ENCODE data around the gene KCNMA1.

DNA sequence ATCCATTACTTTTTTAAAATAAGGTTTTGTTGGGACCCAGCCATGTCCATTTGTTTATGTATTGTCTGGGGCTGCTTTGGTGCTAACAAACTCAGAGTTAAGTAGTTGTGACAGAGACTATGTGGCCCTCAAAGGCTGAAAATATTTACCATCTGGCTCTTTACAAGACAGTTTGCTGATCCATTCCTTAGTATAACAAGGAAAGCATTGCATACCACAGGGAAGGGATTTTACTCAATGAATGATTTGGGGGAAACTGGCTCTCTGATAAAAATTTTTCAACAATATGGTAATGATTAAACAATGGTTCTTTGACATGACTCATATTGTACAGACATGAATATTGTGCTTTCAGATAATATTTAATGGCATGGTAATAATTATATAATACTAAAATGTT, 738.1 kb downstream of the KCNMA1 start:
- no peak for TF ChIP-seq EZH2 (IDR thresholded peaks at IDR 0.05; ENCODE audit: low read length, unreplicated experiment)
- TF ChIP-seq, protein P1, sequence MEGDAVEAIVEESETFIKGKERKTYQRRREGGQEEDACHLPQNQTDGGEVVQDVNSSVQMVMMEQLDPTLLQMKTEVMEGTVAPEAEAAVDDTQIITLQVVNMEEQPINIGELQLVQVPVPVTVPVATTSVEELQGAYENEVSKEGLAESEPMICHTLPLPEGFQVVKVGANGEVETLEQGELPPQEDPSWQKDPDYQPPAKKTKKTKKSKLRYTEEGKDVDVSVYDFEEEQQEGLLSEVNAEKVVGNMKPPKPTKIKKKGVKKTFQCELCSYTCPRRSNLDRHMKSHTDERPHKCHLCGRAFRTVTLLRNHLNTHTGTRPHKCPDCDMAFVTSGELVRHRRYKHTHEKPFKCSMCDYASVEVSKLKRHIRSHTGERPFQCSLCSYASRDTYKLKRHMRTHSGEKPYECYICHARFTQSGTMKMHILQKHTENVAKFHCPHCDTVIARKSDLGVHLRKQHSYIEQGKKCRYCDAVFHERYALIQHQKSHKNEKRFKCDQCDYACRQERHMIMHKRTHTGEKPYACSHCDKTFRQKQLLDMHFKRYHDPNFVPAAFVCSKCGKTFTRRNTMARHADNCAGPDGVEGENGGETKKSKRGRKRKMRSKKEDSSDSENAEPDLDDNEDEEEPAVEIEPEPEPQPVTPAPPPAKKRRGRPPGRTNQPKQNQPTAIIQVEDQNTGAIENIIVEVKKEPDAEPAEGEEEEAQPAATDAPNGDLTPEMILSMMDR (conservative IDR thresholded peaks at IDR 0.05; ENCODE audit: low read depth, low read length): no peak

Measured in PC-3 (cell line).